ENCODE measurements around the gene CTNNA3. TPM values are rescaled to one million over a fixed set of nuclear protein-coding genes. Genes with fewer than 3 reads are reported as not detected.
A peak's percentile ranks its signal among the peaks of the same experiment; 100 is the strongest.

CTNNA3 gene
- total RNA-seq, 1 experiment from 2014 or later: 0.02 TPM

DNA sequence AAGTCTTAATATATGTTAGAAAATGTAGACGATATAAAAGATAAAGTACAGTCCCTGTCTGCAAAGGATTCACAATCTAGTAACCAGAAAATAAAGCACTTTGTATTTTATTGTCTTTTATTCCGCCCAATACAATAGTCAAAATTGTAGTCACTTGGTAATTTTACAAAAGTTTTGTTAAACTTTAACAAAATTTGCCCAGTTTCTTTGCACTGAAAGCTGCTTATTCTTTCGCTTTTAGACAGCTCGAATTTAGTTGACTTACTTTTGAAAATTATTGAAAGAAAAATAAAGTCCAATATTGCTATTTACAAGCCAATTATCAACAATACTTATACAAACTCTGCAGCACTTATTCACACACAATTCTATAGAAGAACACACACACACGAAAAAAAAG lies 1305.1 kb downstream of the CTNNA3 start:
- Mint-ChIP-seq H3K4me1 (ENCODE audit: insufficient read depth, unreplicated experiment) (no peaks in the 10 kb centered on the region), H3K36me3 (ENCODE audit: insufficient read depth, unreplicated experiment) (no peaks in the 10 kb centered on the region), H3K27ac (ENCODE audit: low read depth, unreplicated experiment) (no peak overlapping the region), H3K9me3 (ENCODE audit: unreplicated experiment) (no peaks in the 10 kb centered on the region), H3K27me3 (ENCODE audit: insufficient read depth, unreplicated experiment) (no peaks in the 10 kb centered on the region), H3K4me3 (ENCODE audit: unreplicated experiment) (no peak overlapping the region)
- no peak for DNase-seq (ENCODE audit: unreplicated experiment)
- ChIA-PET CTCF (no interaction called here), POLR2A (no interaction called here)
- no TSS peak for BruUV-seq (replicated peaks)
- TF ChIP-seq, protein P1, sequence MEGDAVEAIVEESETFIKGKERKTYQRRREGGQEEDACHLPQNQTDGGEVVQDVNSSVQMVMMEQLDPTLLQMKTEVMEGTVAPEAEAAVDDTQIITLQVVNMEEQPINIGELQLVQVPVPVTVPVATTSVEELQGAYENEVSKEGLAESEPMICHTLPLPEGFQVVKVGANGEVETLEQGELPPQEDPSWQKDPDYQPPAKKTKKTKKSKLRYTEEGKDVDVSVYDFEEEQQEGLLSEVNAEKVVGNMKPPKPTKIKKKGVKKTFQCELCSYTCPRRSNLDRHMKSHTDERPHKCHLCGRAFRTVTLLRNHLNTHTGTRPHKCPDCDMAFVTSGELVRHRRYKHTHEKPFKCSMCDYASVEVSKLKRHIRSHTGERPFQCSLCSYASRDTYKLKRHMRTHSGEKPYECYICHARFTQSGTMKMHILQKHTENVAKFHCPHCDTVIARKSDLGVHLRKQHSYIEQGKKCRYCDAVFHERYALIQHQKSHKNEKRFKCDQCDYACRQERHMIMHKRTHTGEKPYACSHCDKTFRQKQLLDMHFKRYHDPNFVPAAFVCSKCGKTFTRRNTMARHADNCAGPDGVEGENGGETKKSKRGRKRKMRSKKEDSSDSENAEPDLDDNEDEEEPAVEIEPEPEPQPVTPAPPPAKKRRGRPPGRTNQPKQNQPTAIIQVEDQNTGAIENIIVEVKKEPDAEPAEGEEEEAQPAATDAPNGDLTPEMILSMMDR (IDR thresholded peaks at IDR 0.05; ENCODE audit: unreplicated experiment): no peak
- intact Hi-C loops (cut with micrococcal nuclease): no loop called here

GRCh38 chr10:66381045-66381444 lies 1315.0 kb downstream of the CTNNA3 start:
- peaks cover 20% of the 10 kb centered on the region for H3K9me3 Mint-ChIP-seq (ENCODE audit: unreplicated experiment)
- no peak overlapping the region for H3K4me3 Mint-ChIP-seq (ENCODE audit: unreplicated experiment)
- no peak overlapping the region for H3K27ac Mint-ChIP-seq (ENCODE audit: low read depth, unreplicated experiment)
- intact Hi-C loops (cut with micrococcal nuclease): no loop called here
- POLR2A ChIA-PET: no interaction called here
- no peaks in the 10 kb centered on the region for H3K27me3 Mint-ChIP-seq (ENCODE audit: insufficient read depth, unreplicated experiment)
- no TSS peak for BruUV-seq (replicated peaks)
- TF ChIP-seq, protein P1 (IDR thresholded peaks at IDR 0.05; ENCODE audit: unreplicated experiment): no peak
- H3K4me1 Mint-ChIP-seq (ENCODE audit: insufficient read depth, unreplicated experiment): peaks cover 10% of the 10 kb centered on the region
- no peak for DNase-seq (ENCODE audit: unreplicated experiment)
- CTCF ChIA-PET: no interaction called here
- no peaks in the 10 kb centered on the region for H3K36me3 Mint-ChIP-seq (ENCODE audit: insufficient read depth, unreplicated experiment)

GRCh38 chr10:66378117-66378876 lies 1317.7 kb downstream of the CTNNA3 start:
- Mint-ChIP-seq H3K9me3 (ENCODE audit: unreplicated experiment) (peaks cover 7% of the 10 kb centered on the region), H3K27me3 (ENCODE audit: insufficient read depth, unreplicated experiment) (no peaks in the 10 kb centered on the region), H3K4me1 (ENCODE audit: insufficient read depth, unreplicated experiment) (peaks cover 10% of the 10 kb centered on the region), H3K36me3 (ENCODE audit: insufficient read depth, unreplicated experiment) (no peaks in the 10 kb centered on the region), H3K27ac (ENCODE audit: low read depth, unreplicated experiment) (peak overlapping the region; percentile 59), H3K4me3 (ENCODE audit: unreplicated experiment) (peak overlapping the region; percentile 23)
- DNase-seq (ENCODE audit: unreplicated experiment): peak; percentile 52
- BruUV-seq (replicated peaks): TSS peak; percentile 45
- TF ChIP-seq, protein P1 (IDR thresholded peaks at IDR 0.05; ENCODE audit: unreplicated experiment): no peak
- POLR2A ChIA-PET: interaction anchor here (0.7 kb wide), 1 partner anchor 11 kb away, joined by 3 read pairs; no protein-coding TSS in a partner anchor
- intact Hi-C loops (cut with micrococcal nuclease): no loop called here
- CTCF ChIA-PET: no interaction called here

- ChIA-PET CTCF (interaction anchor here (0.6 to 0.7 kb wide), 2 partner anchors 10 to 225 kb away, joined by 4 to 5 read pairs; no protein-coding TSS in a partner anchor), POLR2A (no interaction called here)
- no peak for DNase-seq (ENCODE audit: unreplicated experiment)
- Mint-ChIP-seq H3K36me3 (ENCODE audit: insufficient read depth, unreplicated experiment) (no peaks in the 10 kb centered on the region), H3K9me3 (ENCODE audit: unreplicated experiment) (no peaks in the 10 kb centered on the region), H3K4me3 (ENCODE audit: unreplicated experiment) (no peak overlapping the region), H3K27me3 (ENCODE audit: insufficient read depth, unreplicated experiment) (no peaks in the 10 kb centered on the region), H3K4me1 (ENCODE audit: insufficient read depth, unreplicated experiment) (peaks cover 9% of the 10 kb centered on the region), H3K27ac (ENCODE audit: low read depth, unreplicated experiment) (no peak overlapping the region)
- BruUV-seq (replicated peaks): no TSS peak
- intact Hi-C loops (cut with micrococcal nuclease): no loop called here
- TF ChIP-seq, protein P1 (IDR thresholded peaks at IDR 0.05; ENCODE audit: unreplicated experiment): no peak
Measured at GRCh38 chr10:66368146-66368545, 1327.8 kb downstream of the CTNNA3 start.
